SK-N-MC (cell line): ENCODE results near the gene VAV2.

Source experiments
- EZH2 ChIP-seq: fragments of 200-600 bp; sonication (generic); IDR thresholded peaks from one replicate; pipeline ENCODE4 v1.6.1; 2017; ENCODE audit warnings: antibody characterized with exemption
- POLR2AphosphoS5 ChIP-seq: IDR thresholded peaks from 2 replicates; pipeline ENCODE4 v1.6.1; 2012; ENCODE audit warnings: mild to moderate bottlenecking, low read depth, low read length, borderline replicate concordance

- no peak for TF ChIP-seq POLR2AphosphoS5
- no peak for TF ChIP-seq EZH2
Observed at GRCh38 chr9:133742849-133743444, 249.2 kb downstream of the VAV2 start.
